GM12873 (cell line): Measurements from ENCODE around the gene CLDN10.

Experiments used
- TF ChIP-seq, protein P1 (sequence below): IDR thresholded peaks from 2 replicates; pipeline ENCODE4 v1.5.1; 2012; ENCODE audit warnings: low read depth, mild to moderate bottlenecking, moderate library complexity, low read length, control low read depth; ENCODE audit not compliant: insufficient read depth; ENCODE audit errors: missing control alignments

The CLDN10 gene

DNA sequence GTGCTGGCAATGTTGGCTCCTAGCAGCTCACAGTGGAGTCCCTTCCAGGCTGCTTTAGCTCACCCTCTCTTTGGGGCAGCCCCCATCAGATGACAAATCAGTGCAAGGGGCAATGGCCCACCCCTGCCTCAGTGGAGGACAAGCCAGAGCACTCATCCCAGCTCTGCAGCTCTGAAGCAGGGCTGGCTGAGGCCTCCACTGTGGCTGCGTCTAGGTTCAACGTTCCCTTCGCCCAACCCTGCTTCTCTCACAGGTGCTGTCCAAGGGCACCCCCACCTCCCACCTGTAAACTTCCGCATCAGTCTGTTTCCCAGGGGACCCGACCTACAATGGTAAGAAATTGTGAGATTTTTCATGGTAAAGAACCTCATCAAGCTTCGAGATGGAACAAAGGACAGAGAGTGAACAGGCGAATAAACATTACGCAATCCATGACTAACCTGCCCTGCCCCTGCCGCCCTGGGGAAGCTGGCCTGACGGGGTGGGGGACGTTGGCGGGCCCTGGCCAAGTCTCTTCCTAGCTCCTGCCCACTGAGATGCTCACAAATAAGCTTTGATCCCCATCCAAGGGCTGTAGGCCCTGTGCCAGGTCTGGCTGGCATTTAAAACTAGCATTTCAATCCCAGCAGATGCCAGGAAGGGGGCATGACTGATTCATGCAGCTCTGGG, 51.5 kb downstream of the CLDN10 start:
- TF ChIP-seq, protein P1, sequence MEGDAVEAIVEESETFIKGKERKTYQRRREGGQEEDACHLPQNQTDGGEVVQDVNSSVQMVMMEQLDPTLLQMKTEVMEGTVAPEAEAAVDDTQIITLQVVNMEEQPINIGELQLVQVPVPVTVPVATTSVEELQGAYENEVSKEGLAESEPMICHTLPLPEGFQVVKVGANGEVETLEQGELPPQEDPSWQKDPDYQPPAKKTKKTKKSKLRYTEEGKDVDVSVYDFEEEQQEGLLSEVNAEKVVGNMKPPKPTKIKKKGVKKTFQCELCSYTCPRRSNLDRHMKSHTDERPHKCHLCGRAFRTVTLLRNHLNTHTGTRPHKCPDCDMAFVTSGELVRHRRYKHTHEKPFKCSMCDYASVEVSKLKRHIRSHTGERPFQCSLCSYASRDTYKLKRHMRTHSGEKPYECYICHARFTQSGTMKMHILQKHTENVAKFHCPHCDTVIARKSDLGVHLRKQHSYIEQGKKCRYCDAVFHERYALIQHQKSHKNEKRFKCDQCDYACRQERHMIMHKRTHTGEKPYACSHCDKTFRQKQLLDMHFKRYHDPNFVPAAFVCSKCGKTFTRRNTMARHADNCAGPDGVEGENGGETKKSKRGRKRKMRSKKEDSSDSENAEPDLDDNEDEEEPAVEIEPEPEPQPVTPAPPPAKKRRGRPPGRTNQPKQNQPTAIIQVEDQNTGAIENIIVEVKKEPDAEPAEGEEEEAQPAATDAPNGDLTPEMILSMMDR: no peak

DNA sequence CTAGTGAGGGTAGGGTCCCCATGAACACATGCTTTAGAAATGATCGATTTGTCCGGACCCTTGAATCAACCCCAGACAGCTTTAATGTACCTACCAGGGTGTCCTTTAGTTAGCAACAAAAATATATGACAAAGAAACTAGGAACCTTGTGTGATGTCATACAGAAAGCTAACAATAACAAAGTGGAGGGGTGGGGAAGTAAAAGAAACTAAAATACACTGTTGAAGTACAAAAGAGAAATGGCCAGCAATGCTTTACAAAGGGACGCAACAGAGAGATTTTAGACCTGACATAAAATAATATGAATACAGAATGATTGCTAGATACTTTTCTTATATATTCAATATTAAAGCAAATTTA, 52.0 kb downstream of the CLDN10 start:
- TF ChIP-seq, protein P1: no peak

DNA sequence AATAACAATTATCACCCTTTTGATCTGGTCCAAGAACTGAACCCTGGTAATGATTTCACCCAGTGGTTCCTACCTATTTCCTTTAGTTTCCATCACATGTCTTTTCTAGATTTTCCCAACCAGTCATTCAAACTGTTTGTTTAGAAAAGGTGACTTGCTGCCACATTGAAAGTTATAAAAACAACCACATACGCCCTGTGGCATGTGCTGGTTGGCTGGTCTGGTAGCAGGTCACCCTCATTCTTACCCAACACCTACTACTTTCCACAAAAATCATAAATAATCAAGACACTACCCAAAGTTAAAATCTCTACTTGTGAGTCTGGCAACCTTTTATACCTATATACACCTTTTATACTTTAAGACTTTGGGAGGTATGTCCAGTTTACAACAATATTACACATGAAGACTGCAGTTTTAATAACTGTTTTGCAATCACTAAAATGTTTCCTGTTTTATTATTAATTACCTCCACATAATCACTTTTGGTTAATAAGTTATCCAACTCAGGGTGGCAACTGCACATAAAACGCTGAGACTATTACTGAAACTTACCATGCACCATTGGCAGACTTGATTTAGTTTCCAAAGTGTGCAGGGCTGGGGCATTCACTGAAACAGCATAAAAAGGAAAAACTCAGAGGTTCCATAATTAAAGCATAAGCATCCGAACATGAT, 53.1 kb downstream of the CLDN10 start:
- TF ChIP-seq, protein P1: no peak

DNA sequence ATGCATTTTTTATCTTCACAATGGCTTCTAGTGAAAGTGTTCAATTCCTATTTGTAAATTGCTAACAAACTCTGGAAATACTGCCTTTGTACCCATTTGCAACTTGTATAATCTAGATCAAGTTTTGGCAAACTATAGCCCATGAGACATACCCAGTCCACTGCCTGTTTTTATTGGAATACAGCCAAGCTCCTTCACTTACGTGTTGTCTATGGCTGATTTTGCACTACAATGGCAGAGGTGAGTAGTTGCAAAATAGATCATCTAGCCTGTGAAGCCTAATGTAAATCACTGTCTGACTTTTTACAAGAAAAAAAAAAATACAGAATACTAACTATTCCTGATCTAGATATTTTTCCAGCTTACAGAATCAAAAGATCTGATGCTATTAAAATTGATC, 54.8 kb downstream of the CLDN10 start:
- TF ChIP-seq, protein P1: no peak

DNA sequence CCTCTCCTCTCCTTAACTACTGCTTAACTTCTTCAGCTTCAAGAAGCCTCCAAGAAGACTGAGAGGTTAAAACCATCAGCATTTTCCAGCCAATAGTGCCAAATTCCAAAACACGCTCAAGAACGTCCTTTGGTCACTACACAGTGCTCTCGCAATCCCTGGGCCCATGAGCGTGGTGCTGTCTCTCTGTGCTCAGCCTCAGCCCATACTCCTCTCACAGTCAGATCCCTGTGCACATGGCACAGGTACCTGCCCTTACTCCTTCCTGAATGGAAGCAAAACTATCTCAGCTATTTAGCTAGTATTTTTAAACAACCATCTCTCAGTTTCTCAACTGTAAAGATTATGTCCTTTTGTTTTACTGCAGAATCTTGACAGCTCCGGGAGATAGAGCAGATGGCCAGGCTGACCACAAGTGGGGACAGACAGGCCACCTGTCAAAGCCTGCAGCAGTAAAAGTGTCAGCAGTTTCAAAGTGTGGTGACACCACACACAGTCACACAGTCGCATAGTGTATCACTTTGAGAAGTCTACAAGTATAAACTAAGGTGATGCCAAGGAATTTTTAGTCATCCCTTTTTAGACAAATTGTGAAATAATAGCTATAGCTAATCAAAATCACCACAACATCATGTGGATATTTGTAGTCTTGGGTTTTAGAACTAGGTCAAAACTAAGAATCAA, 56.3 kb downstream of the CLDN10 start:
- TF ChIP-seq, protein P1: no peak

DNA sequence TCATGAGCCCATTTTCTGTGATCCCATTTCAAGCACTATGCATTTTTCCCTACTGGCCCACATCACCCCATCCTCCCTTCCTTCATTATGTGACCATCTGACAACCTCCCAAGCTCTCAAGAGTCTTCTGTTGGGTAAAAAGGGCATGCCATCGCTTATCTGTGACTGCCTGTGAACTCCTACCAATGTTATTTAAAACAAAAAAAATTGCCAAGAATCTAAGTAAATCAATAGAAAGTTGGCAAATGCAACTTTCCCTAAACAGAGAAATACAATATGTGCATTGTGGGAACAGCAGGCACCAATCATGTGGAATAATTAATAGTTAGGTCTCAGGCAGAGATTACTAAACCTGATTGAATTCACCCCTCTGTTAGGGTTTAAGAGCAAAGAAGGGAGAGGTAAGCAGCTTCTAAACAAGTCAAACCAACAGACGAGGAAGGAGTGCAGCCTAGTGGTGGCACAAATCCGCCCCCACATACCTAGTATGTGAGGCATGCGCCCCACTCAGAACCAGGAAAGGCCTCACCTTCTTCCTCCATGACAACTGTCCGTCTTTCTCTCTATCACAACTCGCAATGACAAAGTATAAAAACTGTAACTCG, 62.2 kb downstream of the CLDN10 start:
- TF ChIP-seq, protein P1: no peak

DNA sequence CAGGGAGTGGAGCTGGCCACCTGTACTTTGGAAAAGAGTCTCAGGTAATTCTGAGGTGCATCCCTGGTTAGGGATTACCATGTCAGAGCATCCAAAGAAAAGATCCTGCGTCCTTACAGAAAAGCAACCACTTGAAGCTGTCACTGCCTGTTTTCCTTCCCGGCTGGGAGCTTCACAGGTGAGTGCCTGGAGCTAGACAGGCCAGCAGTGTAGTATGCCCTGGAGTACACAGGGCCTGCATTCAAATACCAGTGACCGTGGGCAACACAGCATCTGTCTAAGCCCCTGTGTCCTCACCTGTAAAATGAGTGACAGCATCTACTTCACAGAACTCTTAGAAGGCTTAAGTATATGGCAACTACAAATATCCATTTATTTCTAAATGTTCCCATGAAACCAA, 63.0 kb downstream of the CLDN10 start:
- TF ChIP-seq, protein P1: no peak
